Measurements from ENCODE around the gene USP13.

GRCh38 chr3:179819379-179819778, 166.5 kb downstream of the USP13 start:
- no peak for TF ChIP-seq CTCF (conservative IDR thresholded peaks at IDR 0.05; ENCODE audit: low read depth, low read length)
- TF ChIP-seq EZH2 (IDR thresholded peaks at IDR 0.05; ENCODE audit: low read length, unreplicated experiment) = no peak
- TF ChIP-seq EZH2phosphoT487 (IDR thresholded peaks at IDR 0.05; ENCODE audit: borderline replicate concordance, low read length) = no peak

Measured in PC-3 (cell line).